B cell (primary cell): ENCODE data around the gene CCDC9. TPM values are rescaled to one million over a fixed set of nuclear protein-coding genes. Genes with fewer than 3 reads are reported as not detected.
A peak's percentile ranks its signal among the peaks of the same experiment; 100 is the strongest.

Experiments used
- ATAC-seq: fragments of 200-7000 bp; cut with Tn5 transposase; one replicate; pipeline ENCODE4 v1.10.0; 2021; ENCODE audit warnings: low read depth, mild to moderate bottlenecking, moderate number of reproducible peaks, moderate library complexity
- CTCF ChIA-PET: fragments of 350-600 bp; sonication (Branson Sonifier 250); formaldehyde crosslinking; loops from one replicate; lab custom pipeline; 2021; ENCODE audit warnings: antibody characterized with exemption, inconsistent platforms; lab: Charles Lee
- POLR2A ChIA-PET: fragments of 350-600 bp; sonication (Branson Sonifier 250); formaldehyde crosslinking; loops from one replicate; lab custom pipeline; 2021; ENCODE audit warnings: antibody characterized with exemption; lab: Charles Lee
- DNase-seq: peaks from one replicate; pipeline ENCODE4 v3.0.0; 2013
- H2AFZ ChIP-seq: 2 replicates; pipeline ENCODE4 v1.6.1; 2012; ENCODE audit warnings: mild to moderate bottlenecking, low read depth, low read length; ENCODE audit not compliant: insufficient read depth, poor library complexity, severe bottlenecking
- H3K27ac ChIP-seq, 2 donors: 1 replicate in 1 of 2; 2 replicates in 1 of 2; pipeline ENCODE4 v1.5.1; 2012 to 2013; ENCODE audit warnings: low read length in 2 of 2, mild to moderate bottlenecking in 2 of 2, moderate library complexity in 1 of 2
- H3K27me3 ChIP-seq, 4 experiments: fragments of 200-600 bp in 1 of 4; sonication (generic) in 1 of 4; replicated peaks in 1 of 4; 1 replicate in 2 of 4; 2 replicates in 2 of 4; pipeline versions ENCODE4 v1.6.1 to v1.7.0; 2013 to 2016; ENCODE audit warnings: low read length in 3 of 4, mild to moderate bottlenecking in 2 of 4, mixed read lengths in 1 of 4, moderate library complexity in 1 of 4; ENCODE audit not compliant: insufficient read depth in 4 of 4, control insufficient read depth in 3 of 4; ENCODE audit errors: control extremely low read depth in 1 of 4
- H3K36me3 ChIP-seq, 2 experiments: replicated peaks in 1 of 2; 1 replicate in 1 of 2; 2 replicates in 1 of 2; pipeline versions ENCODE4 v1.6.1 to v1.7.1; 2013; ENCODE audit warnings: low read length in 1 of 2; ENCODE audit not compliant: insufficient read depth in 2 of 2, control insufficient read depth in 1 of 2; ENCODE audit errors: control extremely low read depth in 1 of 2, extremely low read depth in 1 of 2
- H3K4me1 ChIP-seq, 2 donors: fragments of 200-600 bp in 1 of 2; sonication (generic) in 1 of 2; 1 replicate in 1 of 2; 2 replicates in 1 of 2; pipeline versions ENCODE4 v1.5.1 to v1.6.1; 2013 to 2017; ENCODE audit warnings: low read length in 2 of 2; ENCODE audit not compliant: control insufficient read depth in 2 of 2, insufficient read depth in 2 of 2
- H3K4me2 ChIP-seq: replicated peaks from 2 replicates; pipeline ENCODE3; 2012; ENCODE audit warnings: mild to moderate bottlenecking, low read depth, low read length; ENCODE audit not compliant: poor library complexity, severe bottlenecking
- H3K4me3 ChIP-seq, 5 experiments: fragments of 200-600 bp in 1 of 5; sonication (generic) in 1 of 5; 1 replicate in 3 of 5; 2 replicates in 2 of 5; pipeline versions ENCODE4 v1.5.1 to v1.7.0; 2011 to 2016; ENCODE audit warnings: low read length in 4 of 5, mild to moderate bottlenecking in 4 of 5, low read depth in 2 of 5, control low read depth in 1 of 5, moderate library complexity in 1 of 5; ENCODE audit not compliant: insufficient read depth in 1 of 5; ENCODE audit errors: control extremely low read depth in 1 of 5, extremely low read depth in 1 of 5
- H3K79me2 ChIP-seq: fragments of 200-600 bp; sonication (generic); one replicate; pipeline ENCODE4 v1.6.0; 2016; ENCODE audit warnings: low read length; ENCODE audit not compliant: control insufficient read depth, insufficient read depth
- H3K9ac ChIP-seq: fragments of 200-600 bp; sonication (generic); 2 replicates; pipeline ENCODE4 v1.6.1; 2017; ENCODE audit warnings: mild to moderate bottlenecking, low read length, moderate library complexity
- H3K9me3 ChIP-seq, 3 donors: one replicate each; pipeline versions ENCODE4 v1.6.1 to v1.7.1; 2013; ENCODE audit warnings: low read length in 2 of 3; ENCODE audit not compliant: control insufficient read depth in 2 of 3, insufficient read depth in 1 of 3; ENCODE audit errors: control extremely low read depth in 1 of 3
- H4K20me1 ChIP-seq: 2 replicates; pipeline ENCODE4 v1.6.0; 2012; ENCODE audit warnings: mild to moderate bottlenecking, low read length; ENCODE audit not compliant: insufficient read depth, control insufficient read depth, poor library complexity, severe bottlenecking
- H3K27ac Mint-ChIP-seq: one replicate; pipeline ENCODE4 v1.8.0; 2021; ENCODE audit warnings: mixed read lengths
- H3K27me3 Mint-ChIP-seq: one replicate; pipeline ENCODE4 v1.8.0; 2021; ENCODE audit warnings: mixed read lengths
- H3K4me1 Mint-ChIP-seq: one replicate; pipeline ENCODE4 v1.8.0; 2021; ENCODE audit warnings: mixed read lengths
- H3K4me3 Mint-ChIP-seq: one replicate; pipeline ENCODE4 v1.8.0; 2021; ENCODE audit warnings: mixed read lengths
- H3K9me3 Mint-ChIP-seq: one replicate; pipeline ENCODE4 v1.8.0; 2022; ENCODE audit warnings: mixed read lengths; ENCODE audit not compliant: insufficient read depth
- EZH2 ChIP-seq: IDR thresholded peaks from 2 replicates; pipeline ENCODE4 v1.6.1; 2012; ENCODE audit warnings: borderline replicate concordance, low read depth, mild to moderate bottlenecking, moderate library complexity, low read length; ENCODE audit not compliant: insufficient read depth, poor library complexity, severe bottlenecking
- WGBS: methylation state at CpG from one replicate; pipeline ENCODE4 v1.1.5; 2013; ENCODE audit warnings: missing lambda C conversion rate; ENCODE audit not compliant: insufficient coverage; 5-methylcytosine and 5-hydroxymethylcytosine counted together
- intact Hi-C: fragments of 100-400 bp; cut with micrococcal nuclease; formaldehyde crosslinking; loops from one replicate; pipeline ENCODE4 v1.10.0; 2022
- polyA minus RNA-seq: library from RNA; depleted of rRNA, polyadenylated mRNA; stranded (reverse); fragments of >200 nt; gene quantifications from 2 replicates; pipeline ENCODE4 v1.2.3, GENCODE V29; 2012
- polyA plus RNA-seq: library from polyadenylated mRNA; depleted of rRNA; stranded (reverse); fragments of >200 nt; gene quantifications from 2 replicates; pipeline ENCODE4 v1.2.3, GENCODE V29; 2012
- total RNA-seq, 2 donors: library from RNA; stranded (reverse); fragments of 120-200 nt in 1 of 2; gene quantifications; 1 replicate in 1 of 2; 2 replicates in 1 of 2; pipeline versions ENCODE4 v1.2.3 to v1.2.4, GENCODE V29; 2013 to 2022
- TF ChIP-seq, protein P1 (sequence below): fragments of 200-600 bp; IDR thresholded peaks from one replicate; pipeline ENCODE4 v1.8.0; 2022; ENCODE audit warnings: antibody characterized with exemption, mild to moderate bottlenecking

The CCDC9 gene
- total RNA-seq (52.5 and 54.7 TPM in 2 replicates), polyA plus RNA-seq (12.3 and 39.4 TPM in 2 replicates), polyA minus RNA-seq (13.9 and 26.3 TPM in 2 replicates)
- 10.7 TPM for total RNA-seq (2013)

DNA sequence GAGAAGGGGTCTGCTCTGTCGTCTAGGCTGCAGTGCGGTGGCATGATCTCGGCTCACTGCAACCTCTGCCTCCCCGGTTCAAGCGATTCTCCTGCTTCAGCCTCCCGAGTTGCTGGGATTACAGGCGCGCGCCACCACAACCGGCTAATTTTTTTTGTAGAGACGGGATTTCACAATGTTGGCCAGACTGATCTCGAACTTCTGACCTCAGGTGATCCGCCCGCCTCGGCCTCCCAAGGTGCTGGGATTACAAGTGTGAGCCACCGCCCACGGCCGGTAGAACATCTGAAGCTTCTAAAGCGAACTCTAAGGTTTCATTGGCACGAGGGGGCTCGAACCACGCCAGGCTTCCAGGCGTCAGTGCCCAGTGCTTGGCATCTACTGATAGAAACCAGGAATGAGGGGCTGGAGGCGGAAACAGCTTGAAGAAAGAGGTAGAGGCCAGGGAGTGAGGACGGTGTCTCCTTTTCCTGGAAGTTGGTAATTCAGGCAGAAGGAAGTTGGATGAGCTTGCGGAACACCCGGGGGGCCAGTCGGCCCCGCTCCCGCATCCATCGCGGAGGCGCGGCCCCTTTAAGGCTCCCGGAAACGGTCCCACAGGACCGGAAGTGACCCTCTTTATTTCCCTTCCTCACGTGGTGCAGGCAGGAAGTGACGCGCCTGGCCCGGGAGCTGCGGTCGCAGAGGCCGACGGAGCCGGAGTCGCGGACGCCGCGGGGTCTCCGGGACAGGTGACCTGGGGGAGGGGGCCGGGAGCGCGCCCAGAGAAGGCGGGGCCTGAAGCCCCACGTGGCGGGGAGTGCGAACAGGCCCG lies at the start of gene CCDC9:
Gene CCDC9, plus strand, starts transcription at position 647 of the 814 bp plus-strand sequence. CDS start 1,876 bp downstream, outside the sequence.
- peak within 1 kb of the TSS; percentile 78 for H3K9ac ChIP-seq
- H3K4me3 ChIP-seq: peak within 1 kb of the TSS; percentile 43 to 71 (median 63)
- Mint-ChIP-seq H3K27me3 (no peaks in the 10 kb centered on the region), H3K4me1 (peaks cover 39% of the 10 kb centered on the region), H3K27ac (peak within 1 kb of the TSS; percentile 95), H3K4me3 (peak within 1 kb of the TSS; percentile 92), H3K9me3 (no peaks in the 10 kb centered on the region)
- TF ChIP-seq EZH2: no peak
- TF ChIP-seq, protein P1, sequence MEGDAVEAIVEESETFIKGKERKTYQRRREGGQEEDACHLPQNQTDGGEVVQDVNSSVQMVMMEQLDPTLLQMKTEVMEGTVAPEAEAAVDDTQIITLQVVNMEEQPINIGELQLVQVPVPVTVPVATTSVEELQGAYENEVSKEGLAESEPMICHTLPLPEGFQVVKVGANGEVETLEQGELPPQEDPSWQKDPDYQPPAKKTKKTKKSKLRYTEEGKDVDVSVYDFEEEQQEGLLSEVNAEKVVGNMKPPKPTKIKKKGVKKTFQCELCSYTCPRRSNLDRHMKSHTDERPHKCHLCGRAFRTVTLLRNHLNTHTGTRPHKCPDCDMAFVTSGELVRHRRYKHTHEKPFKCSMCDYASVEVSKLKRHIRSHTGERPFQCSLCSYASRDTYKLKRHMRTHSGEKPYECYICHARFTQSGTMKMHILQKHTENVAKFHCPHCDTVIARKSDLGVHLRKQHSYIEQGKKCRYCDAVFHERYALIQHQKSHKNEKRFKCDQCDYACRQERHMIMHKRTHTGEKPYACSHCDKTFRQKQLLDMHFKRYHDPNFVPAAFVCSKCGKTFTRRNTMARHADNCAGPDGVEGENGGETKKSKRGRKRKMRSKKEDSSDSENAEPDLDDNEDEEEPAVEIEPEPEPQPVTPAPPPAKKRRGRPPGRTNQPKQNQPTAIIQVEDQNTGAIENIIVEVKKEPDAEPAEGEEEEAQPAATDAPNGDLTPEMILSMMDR: no peak
- ATAC-seq: no peak
- H3K4me1 ChIP-seq: peaks cover 14 to 19% of the 10 kb centered on the region in 2 donors
- H4K20me1 ChIP-seq: peaks cover 42% of the 10 kb centered on the region
- H3K9me3 ChIP-seq: peaks cover 0 to 9% (median 0%) of the 10 kb centered on the region in 3 donors
- H3K36me3 ChIP-seq: peaks cover 1 to 25% of the 10 kb centered on the region in 2 experiments
- no peaks in the 10 kb centered on the region for H3K27me3 ChIP-seq
- peak within 1 kb of the TSS; percentile 73 to 94 for H3K27ac ChIP-seq
- peak within 1 kb of the TSS; percentile 99 for H2AFZ ChIP-seq
- WGBS: 24% methylated on average over 60 of the region's 60 CpGs
- peak; percentile 97 for DNase-seq
- H3K79me2 ChIP-seq: peaks cover 25% of the 10 kb centered on the region
- ChIA-PET CTCF (interaction anchor here (0.6 to 5.5 kb wide), 8 partner anchors 10 to 340 kb away, joined by 3 to 66 read pairs (median 6); partner anchors contain the start of genes DHX34 and INAFM1), POLR2A (interaction anchor here (0.6 to 2.6 kb wide), 15 partner anchors 9 to 1077 kb away, joined by 3 to 74 read pairs (median 6); partner anchors contain the start of genes ARHGAP35, DHX34, INAFM1 and ZC3H4)
- peak within 1 kb of the TSS; percentile 95 for H3K4me2 ChIP-seq
- intact Hi-C loops: loop anchor here (1.0 to 10.0 kb wide), 5 partner anchors 12 to 391 kb away; partner anchors contain the start of genes ARHGAP35, DHX34 and ZC3H4
